HG03521 (cell line): Measurements from ENCODE around the gene SARS1.
A peak's percentile ranks its signal among the peaks of the same experiment; 100 is the strongest.
"Not testable (repeated sequence)": the region's sequence is repeated elsewhere in the genome, so short reads cannot be mapped to it uniquely, and the experiment has no call there.

Experiments
- ATAC-seq: cut with Tn5 transposase; IDR thresholded peaks from one replicate; pipeline ENCODE4 v1.9.1; 2021; ENCODE audit warnings: mild to moderate bottlenecking, moderate library complexity; ENCODE audit not compliant: unreplicated experiment

The SARS1 gene, protein sequence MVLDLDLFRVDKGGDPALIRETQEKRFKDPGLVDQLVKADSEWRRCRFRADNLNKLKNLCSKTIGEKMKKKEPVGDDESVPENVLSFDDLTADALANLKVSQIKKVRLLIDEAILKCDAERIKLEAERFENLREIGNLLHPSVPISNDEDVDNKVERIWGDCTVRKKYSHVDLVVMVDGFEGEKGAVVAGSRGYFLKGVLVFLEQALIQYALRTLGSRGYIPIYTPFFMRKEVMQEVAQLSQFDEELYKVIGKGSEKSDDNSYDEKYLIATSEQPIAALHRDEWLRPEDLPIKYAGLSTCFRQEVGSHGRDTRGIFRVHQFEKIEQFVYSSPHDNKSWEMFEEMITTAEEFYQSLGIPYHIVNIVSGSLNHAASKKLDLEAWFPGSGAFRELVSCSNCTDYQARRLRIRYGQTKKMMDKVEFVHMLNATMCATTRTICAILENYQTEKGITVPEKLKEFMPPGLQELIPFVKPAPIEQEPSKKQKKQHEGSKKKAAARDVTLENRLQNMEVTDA

DNA sequence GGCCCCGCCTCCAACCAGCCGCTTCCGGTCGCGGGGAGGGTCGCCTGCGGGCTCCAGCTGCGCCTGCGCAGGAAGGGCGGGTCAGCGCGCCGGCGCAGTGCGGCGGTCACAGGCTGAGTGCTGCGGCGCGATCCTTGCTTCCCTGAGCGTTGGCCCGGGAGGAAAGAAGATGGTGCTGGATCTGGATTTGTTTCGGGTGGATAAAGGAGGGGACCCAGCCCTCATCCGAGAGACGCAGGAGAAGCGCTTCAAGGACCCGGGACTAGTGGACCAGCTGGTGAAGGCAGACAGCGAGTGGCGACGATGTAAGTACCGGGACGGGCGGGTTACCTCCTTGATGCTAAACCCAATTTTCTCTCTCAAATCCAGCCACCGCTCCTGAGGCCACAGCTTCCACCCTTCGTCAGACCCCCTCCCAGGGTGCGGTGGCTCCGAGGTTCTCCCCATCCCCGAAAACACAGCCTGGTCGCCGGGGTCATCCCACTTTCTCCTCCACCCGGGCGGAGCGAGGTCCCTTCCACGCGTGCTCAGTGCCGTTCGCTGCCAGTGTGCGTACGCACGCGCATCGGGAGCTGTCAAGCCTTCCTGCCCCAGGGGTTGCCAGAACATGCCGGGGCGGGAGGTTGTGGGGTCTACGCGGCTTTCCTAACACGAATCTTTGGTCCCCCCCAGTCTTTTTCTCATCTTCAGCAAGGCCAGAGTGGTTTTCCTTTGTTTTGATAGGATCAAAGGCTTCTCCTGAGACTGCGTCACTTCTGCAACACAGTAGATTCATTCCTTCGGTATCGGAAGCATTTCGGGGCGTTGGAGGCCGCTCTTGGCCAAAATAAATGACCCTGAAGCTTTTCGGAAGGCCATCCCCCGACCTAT is at the start of gene SARS1:
TSS of gene SARS1 (plus strand) at position 95 of the 870 bp plus-strand sequence. CDS start at position 170, 75 bp downstream.
- peak; percentile 81 for ATAC-seq

DNA sequence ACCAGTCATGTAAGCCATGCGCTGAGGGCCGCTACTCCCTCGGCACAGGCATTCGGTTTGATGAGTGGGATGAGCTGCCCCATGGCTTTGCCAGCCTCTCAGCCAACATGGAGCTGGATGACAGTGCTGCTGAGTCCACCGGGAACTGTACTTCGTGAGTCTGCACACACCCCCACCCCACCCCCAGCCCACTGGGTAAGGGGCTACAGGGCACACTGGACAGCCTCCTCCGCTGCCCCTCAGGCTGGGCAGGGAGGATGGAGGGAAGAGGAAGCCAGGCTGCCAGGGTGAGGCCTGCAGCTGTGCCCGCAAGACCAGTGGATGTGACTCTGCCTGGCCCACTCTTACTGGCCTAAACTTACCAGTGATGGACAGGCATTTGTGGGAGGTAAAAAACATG is 49.2 kb upstream of the SARS1 start:
- ATAC-seq: no peak

DNA sequence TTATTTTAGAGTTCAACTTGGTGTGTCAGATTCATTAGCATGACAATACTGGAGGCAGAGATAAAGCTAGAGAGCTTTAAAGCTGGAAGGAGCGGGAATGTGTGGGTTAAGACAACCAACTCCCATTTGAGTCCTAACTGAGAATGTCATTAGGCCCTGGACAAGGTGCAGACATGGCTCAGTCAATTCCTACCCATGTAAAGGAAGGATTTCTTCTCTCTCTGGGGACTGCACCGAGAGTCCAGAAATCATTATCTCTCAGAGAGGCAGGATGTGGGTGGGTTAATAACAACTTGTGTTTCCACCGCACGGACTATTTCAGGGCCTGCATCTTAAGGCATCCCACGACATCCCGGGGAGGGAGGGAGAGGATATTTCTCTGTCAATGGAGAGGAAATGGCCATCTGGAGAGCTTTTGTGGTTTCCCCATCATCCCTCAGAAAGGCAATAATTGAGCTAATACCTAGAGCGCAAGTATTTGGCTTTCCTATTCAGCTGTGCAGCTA is 46.7 kb upstream of the SARS1 start:
- ATAC-seq: no peak

DNA sequence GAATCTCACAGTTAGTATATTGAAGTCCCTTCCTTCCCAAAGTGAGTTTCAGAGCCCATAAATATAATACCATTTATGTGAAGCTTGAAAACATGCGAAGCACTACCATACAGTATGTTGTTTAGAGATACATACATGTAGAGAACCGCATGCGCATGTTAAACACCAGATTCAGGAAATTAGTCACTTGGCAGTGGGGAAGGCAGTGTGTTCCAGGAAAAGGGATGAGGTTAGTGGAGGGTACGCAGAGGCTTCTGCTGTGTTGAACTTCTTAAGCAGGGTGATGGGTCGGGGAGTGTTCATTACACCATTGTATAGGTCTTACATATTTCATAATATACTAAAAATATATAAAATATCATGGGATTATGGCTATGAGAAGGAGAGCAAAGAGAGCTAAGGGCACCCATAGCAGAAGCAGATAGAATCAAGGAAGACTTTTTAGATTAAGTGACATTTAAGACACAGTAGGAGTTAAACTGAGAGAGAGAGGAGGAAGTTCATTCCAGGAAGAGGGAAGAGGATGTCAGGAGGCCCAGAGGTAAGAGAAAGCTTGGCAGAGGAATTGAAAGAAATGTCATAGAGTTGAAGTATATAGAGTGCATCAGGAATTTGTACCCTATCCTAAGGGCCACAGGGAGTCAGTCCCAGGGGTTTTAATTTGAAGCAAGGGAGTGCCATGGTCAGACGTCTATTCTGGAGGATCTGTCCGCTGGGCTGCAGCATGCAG is 43.5 kb upstream of the SARS1 start:
- ATAC-seq: no peak

DNA sequence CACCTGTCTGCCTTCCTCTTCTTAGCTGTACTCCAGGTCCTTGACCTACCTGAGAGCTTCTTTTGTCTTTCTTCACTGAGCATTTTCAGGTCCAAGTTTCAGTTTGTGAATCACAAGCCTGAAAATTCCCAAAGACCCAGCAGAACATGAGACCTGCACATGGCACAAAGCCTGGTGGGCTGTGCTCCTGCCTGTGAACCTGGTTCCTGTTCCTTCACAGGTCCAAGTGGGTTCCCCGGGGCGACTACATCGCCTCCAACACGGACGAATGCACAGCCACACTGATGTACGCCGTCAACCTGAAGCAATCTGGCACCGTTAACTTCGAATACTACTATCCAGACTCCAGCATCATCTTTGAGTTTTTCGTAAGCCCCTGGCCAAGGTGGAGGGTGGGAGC is 42.1 kb upstream of the SARS1 start:
- no peak for ATAC-seq

DNA sequence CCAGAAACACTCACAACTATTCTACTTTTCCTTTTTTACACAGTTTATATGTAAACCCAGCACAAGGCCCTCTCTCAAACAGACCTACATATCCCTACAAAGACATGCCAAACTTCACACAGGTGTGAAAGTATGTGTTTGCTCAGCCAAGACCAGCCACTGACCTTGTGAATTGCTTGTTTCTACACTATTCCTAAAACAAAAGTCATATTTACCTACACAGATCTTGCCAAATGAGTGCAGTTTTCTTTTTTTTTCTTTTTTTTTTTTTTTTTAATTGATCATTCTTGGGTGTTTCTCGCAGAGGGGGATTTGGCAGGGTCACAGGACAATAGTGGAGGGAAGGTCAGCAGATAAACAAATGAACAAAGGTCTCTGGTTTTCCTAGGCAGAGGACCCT is 37.4 kb upstream of the SARS1 start:
- ATAC-seq: not testable (repeated sequence)

DNA sequence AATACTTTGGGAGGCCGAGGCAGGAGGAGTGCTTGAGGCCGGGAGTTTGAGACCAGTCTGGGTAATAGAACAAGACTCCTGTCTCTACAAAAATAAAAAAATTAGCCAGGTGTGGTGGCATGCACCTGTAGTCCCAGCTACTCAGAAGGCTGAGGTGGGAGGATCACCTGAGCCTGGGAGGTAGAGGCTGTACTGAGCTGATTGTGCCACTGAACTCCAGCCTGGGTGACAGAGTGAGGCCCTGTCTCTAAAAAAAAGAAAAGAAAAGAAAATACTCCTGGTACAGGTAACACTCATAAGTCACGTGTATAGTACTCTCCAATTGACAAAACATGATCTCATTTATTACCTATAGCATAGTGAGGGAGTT is 33.0 kb upstream of the SARS1 start:
- ATAC-seq: not testable (repeated sequence)

DNA sequence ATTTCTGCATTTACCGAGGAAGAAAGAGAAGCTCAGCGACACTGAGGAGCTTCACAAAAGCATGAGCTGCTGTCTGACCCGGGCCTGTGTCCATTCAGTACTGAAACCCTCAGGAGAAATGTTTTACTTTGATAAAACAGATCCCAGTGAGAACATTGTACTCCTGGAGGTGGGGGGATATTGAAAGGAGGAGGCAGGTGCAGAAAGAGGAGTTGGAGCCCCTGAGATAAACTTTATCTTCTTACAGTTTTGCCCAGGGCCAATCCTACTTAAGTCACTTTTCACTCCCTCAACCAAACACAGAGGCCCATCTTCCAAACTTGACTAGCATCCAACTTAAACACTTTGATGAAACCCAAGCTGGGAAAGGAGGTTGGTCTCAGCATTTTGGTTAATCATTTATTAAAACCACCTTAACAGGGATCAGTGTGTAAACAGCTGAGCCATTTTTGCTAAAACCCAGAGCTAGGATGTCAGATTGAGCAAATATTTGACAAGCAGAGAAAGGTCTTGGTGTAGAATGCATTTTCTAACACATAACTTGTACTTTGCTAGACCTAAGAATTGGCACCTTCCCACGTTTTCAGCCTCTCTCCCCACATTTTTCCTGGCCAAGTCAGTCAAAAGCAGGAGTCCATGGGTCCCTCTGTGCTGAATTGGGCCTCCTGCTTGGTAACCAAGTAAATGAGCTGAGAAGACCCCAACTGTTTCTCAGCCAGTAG is 32.5 kb upstream of the SARS1 start:
- ATAC-seq: no peak

DNA sequence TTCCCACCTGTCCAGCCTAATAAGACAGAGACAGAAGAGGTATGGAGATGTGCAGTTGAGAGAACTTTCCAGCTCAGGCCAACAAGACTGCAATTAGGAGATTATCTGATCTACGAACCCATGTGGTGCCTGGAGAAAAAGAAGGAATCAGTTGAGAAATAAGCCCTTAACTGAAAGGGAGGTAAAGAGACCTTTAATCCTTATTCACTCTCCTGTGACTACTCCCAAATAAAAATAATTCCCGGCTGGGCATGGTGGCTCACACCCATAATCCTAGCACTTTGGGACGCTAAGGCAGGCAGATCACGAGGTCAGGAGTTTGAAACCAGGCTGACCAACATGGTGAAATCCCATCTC is 31.9 kb upstream of the SARS1 start:
- ATAC-seq: no peak

DNA sequence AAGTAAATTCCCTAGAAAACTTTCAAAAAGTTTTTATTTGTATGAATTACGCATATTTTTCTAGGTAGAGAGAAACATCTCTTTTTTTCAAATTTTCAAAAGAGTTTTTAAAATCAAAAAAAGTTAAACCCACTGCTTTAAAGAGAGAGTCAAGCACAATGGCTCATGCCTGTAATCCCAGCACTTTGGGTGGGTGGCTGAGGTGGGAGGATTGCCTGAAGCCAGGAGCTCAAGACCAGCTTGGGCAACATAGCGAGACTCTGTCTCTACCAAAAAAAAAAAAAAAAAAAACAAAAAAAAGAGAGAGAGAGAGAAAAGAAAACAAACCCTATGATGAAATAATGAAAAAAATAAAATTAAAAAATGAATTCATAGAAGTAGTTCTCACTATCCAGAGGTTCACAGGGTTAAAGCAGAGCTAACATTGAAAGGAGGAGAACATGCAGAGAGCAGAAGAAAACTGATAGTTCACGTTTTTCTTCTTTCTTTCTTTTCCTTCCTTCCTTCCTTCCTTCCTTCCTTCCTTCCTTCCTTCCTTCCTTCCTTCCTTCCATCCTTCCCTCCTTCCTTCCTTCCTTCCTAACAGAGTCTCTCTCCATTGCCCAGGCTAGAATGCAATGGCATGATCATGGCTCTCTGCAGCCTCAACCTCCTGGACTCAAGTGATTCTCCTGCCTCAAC is 30.5 kb upstream of the SARS1 start:
- ATAC-seq: no peak

DNA sequence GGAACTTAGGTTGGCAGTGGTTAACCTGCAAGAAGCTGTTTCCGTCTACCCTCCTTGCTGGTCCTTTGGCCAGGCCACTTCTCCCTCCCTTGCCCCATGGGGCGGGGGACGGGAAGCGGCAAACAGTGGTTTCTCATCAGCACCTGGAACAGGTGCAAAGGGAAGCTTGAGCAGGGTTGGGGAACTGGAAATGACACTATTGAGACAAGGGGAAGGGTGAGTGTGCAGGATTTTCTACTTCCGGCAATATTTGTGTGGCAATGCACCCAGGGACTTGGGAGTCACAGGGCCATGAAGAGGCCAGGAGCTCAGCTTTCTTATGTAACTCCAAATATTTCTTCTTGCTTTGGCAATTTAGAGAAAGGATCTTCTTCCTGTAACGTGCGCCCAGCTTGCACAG is 29.0 kb upstream of the SARS1 start:
- no peak for ATAC-seq

DNA sequence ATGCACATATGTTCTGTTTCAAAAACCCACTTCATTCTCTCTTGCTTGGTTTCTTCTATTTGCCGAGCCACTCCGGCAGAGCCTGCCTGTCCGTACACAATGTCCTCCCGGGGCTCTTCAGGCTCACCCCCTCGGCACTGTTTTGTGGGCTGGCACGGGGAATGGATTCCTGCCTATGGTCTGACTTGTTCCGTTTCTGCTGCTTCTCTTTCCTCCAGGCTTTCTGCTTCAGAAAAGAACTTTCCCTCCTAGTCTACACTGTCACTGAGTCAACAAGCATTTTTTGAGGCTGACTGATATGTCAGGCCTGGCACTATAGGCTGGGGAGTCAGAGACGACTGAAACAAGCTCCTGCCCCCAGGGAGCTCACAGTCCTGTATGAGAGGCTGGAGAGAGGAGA is 28.4 kb upstream of the SARS1 start:
- ATAC-seq: no peak

DNA sequence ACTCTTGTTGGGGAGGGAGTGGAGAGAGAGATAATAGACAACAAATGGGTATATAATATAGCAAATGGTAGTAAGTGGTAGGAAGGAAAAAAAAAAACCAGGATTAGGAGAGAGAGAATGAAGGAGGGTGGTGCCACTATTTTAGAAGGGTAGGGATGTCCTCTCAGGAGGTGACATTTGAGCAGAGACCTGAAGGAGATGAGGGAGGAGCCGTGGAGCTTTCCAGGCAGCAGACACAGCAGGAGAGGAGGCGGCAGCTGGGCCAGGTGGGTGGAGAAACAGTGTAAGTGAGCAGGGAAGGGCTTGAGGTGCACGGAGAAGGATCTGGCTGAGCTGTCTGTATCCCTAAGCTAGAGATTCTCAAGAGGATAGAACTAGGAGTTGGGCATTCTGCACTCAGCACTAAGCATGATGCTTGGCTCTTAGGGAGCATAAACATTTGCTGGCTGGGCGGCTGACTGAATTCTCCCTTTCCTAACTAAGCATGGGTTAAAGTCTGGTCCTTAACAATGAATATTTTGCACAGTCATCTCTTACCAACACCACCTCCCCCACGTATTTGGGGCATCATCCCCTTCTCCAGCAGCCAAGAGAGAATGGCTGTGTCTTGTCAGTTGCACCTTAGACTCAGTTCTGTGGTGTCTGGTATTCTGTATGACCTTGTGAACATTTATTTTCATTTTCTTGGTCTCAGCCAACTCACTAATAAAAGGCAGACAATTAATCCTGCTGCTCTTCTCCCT is 27.6 kb upstream of the SARS1 start:
- ATAC-seq: no peak

DNA sequence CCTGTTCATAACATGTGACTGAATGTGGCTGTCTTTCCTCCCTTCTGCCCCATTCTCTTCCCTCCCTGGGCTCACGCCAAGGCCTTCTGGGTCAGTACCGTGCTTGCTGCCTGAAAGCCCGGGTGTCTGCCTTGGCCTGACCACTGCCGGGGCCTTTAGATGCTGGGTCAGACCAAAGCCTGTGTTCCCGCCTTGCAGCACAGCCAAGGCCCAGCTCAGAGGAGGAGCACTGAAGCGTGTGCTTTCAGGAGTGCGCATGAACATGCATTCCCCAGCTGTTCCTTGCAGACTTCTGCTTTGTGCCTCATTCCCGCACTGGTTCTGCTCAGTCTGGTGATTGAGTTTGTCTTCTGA is 27.0 kb upstream of the SARS1 start:
- no peak for ATAC-seq

DNA sequence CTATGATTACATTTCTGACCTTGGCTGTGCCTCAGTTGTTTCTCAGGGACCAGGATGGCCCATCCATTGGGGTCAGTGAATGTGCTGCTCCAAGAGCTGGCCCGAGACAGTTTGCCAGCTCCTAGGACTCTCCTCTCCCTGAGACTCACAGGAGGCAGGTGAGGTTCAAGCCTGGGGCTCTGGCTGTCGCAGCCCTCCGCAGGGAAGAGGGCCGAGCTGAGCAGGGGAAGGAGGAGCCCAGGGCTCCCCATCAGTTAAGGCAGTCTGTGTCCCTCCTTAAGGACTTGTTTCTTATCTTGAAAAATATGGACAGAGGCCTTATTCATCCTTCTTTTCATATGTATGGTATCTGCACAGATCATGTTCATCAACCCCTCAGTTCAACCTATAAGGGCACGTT is 26.6 kb upstream of the SARS1 start:
- no peak for ATAC-seq

DNA sequence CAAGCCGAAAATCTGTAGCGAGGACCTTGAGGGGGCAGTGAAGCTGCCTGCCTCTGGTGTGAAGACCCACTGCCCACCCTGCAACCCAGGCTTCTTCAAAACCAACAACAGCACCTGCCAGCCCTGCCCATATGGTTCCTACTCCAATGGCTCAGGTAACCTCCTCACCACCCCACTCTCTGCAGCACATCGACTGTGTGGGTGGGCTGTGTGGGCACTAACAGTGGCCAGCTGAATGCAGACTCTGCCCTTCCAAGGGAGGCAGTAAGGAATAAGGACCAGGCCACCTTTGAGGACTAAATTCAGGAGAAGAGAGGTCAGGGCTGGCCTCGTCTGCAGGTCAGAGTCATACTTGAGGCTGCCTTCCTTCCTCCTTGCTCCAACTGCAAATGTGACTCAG is 25.5 kb upstream of the SARS1 start:
- ATAC-seq: no peak

DNA sequence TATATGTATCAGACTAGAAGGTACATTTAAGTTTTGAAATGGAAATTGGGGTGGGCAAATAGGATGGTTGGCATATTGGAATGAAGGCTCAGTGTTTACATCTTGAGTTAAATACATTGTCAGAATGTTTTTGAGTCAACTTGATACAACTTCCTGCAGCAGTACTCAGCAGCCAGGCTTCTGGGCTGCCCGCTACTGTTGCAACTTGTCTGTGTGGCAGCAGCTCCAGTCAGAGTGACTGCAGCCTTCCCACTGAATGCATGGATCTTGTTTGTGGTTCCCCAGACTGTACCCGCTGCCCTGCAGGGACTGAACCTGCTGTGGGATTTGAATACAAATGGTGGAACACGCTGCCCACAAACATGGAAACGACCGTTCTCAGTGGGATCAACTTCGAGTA is 24.9 kb upstream of the SARS1 start:
- ATAC-seq: no peak

DNA sequence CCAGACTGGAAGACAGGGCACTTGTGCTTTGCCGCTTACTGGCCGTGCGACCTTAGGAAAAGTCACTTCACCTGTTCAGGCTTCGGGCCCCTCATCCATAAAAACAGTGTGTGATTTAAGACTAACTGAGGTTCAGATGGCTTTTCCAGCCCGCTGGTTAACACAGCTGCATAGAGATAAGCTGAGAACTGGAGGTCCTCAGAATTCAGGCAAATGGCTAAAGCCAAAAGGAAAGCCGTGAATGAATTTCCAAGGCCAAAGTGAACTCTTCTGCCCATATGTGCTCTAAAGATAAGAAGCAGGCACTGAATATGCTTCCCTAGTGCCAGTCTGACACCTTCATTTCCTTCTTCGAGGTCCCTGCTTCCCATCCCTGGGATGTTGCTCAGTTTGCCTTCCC is 23.5 kb upstream of the SARS1 start:
- no peak for ATAC-seq

DNA sequence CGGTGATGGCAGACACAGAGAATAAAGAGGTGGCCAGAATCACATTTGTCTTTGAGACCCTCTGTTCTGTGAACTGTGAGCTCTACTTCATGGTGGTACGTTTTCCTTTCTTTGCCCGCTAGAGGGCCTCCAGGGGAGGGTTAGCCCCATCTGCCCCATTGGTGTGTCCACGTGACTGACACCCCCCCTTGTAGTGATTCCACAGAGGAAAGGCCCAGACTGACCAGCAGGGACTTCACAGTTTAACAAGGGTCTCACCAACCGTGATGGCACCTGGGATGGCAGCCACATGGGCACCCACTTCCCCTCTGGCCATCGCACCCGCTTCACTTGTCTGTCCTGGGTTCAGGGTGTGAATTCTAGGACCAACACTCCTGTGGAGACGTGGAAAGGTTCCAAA is 22.3 kb upstream of the SARS1 start:
- no peak for ATAC-seq
